ENCODE results near the gene CKLF.
"Not testable (repeated sequence)": the region's sequence is repeated elsewhere in the genome, so short reads cannot be mapped to it uniquely, and the experiment has no call there.

CKLF gene

GRCh38 chr16:66542396-66542795 is 10.0 kb upstream of the CKLF start:
- no peak for DNase-seq (ENCODE audit: low read depth in 2 of 2)

- no peak for DNase-seq (ENCODE audit: low read depth in 2 of 2)
Observed at GRCh38 chr16:66543541-66543940, 8.8 kb upstream of the CKLF start.

- DNase-seq (ENCODE audit: low read depth in 2 of 2): no peak
Observed at GRCh38 chr16:66544016-66544757, 8.2 kb upstream of the CKLF start.

GRCh38 chr16:66547101-66547989 is 5.0 kb upstream of the CKLF start:
- DNase-seq (ENCODE audit: low read depth in 2 of 2): no peak

GRCh38 chr16:66548068-66548467 is 4.3 kb upstream of the CKLF start:
- no peak for DNase-seq (ENCODE audit: low read depth in 2 of 2)

GRCh38 chr16:66548868-66549267 is 3.5 kb upstream of the CKLF start:
- DNase-seq (ENCODE audit: low read depth in 2 of 2): no peak

- peak; percentile 45 to 61 for DNase-seq (ENCODE audit: low read depth in 2 of 2)
Observed at GRCh38 chr16:66549284-66550131, 2.9 kb upstream of the CKLF start, which contains the start of gene TK2. TSS of gene TK2 (minus strand) at chr16:66550122. CDS start at chr16:66550061, 61 bp downstream.

- DNase-seq (ENCODE audit: low read depth in 2 of 2): peak; percentile 21 to 33
Observed at GRCh38 chr16:66551348-66551759, 1.0 kb upstream of the CKLF start.

- DNase-seq (ENCODE audit: low read depth in 2 of 2): no peak
Observed at GRCh38 chr16:66551788-66552285, 539 bp upstream of the CKLF start.

GRCh38 chr16:66553223-66553622 is 847 bp downstream of the CKLF start:
- DNase-seq (ENCODE audit: low read depth in 2 of 2): no peak

- no peak for DNase-seq (ENCODE audit: low read depth in 2 of 2)
Observed at GRCh38 chr16:66554021-66554420, 1.6 kb downstream of the CKLF start.

- no peak for DNase-seq (ENCODE audit: low read depth in 2 of 2)
Observed at GRCh38 chr16:66554495-66554894, 2.1 kb downstream of the CKLF start.

GRCh38 chr16:66560107-66560506 is 7.7 kb downstream of the CKLF start:
- no peak for DNase-seq (ENCODE audit: low read depth in 2 of 2)

- no peak for DNase-seq (ENCODE audit: low read depth in 2 of 2)
Observed at GRCh38 chr16:66561381-66562080, 9.2 kb downstream of the CKLF start.

GRCh38 chr16:66562409-66562808 is 10.0 kb downstream of the CKLF start:
- DNase-seq (ENCODE audit: low read depth in 2 of 2): no peak

- no peak for DNase-seq (ENCODE audit: low read depth in 2 of 2)
Observed at GRCh38 chr16:66562986-66563385, 10.6 kb downstream of the CKLF start.

GRCh38 chr16:66563574-66564334 is 11.4 kb downstream of the CKLF start:
- no peak for DNase-seq (ENCODE audit: low read depth in 2 of 2)

- DNase-seq (ENCODE audit: low read depth in 2 of 2): no peak
Observed at GRCh38 chr16:66566051-66566901, 13.9 kb downstream of the CKLF start, which contains the start of gene CMTM1. TSS of gene CMTM1 (plus strand) at chr16:66566439. CDS start at chr16:66566514, 75 bp downstream.

GRCh38 chr16:66567270-66567669 is 14.9 kb downstream of the CKLF start:
- not testable (repeated sequence) for DNase-seq (ENCODE audit: low read depth in 2 of 2)

Data from stimulated activated CD4-positive, alpha-beta T cell treated with anti-CD3 and anti-CD28 coated beads, Interleukin-12 subunit alpha, Interleukin-12 subunit beta, amount 100 ng/mL, for 24 hours (primary cell).